Peyer's patch (tissue), 4 donors: ENCODE results near the gene WSB2.

ENCODE experiments used
- POLR2A ChIP-seq, 2 donors: fragments of 450-650 bp; IDR thresholded peaks; one replicate each; pipeline ENCODE4 v1.5.1; 2017; ENCODE audit warnings: antibody characterized with exemption in 2 of 2, mild to moderate bottlenecking in 2 of 2, moderate library complexity in 2 of 2
- TF ChIP-seq, protein P1 (sequence below), 6 experiments: fragments of 450-650 bp in 4 of 6; fragments of 200-600 bp in 2 of 6; sonication (generic) in 1 of 6; IDR thresholded peaks; one replicate each; pipeline ENCODE4 v1.5.1; 2017 to 2019; ENCODE audit warnings: antibody characterized with exemption in 6 of 6, mild to moderate bottlenecking in 3 of 6, moderate library complexity in 1 of 6

DNA sequence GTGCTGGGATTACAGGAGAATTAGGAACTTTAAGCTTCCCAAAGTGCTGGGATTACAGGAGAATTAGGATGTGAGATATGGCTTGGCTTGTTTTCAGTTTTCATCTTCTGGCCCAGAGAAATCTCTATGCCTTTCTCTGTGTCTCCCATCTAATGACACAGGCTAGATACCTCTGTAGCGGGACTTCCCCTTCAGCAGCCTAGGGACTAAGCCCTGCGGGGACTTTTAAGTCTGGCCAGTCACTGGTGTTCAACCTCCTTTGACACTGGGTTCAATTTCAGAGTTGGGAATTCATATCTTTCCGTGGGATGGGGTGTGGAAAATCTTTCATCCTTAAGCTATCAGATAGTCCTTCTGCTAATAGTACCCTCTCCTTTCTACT is 38.3 kb downstream of the WSB2 start:
- TF ChIP-seq, protein P1, sequence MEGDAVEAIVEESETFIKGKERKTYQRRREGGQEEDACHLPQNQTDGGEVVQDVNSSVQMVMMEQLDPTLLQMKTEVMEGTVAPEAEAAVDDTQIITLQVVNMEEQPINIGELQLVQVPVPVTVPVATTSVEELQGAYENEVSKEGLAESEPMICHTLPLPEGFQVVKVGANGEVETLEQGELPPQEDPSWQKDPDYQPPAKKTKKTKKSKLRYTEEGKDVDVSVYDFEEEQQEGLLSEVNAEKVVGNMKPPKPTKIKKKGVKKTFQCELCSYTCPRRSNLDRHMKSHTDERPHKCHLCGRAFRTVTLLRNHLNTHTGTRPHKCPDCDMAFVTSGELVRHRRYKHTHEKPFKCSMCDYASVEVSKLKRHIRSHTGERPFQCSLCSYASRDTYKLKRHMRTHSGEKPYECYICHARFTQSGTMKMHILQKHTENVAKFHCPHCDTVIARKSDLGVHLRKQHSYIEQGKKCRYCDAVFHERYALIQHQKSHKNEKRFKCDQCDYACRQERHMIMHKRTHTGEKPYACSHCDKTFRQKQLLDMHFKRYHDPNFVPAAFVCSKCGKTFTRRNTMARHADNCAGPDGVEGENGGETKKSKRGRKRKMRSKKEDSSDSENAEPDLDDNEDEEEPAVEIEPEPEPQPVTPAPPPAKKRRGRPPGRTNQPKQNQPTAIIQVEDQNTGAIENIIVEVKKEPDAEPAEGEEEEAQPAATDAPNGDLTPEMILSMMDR (IDR thresholded peaks at IDR 0.05), result no peak
- no peak for TF ChIP-seq POLR2A (IDR thresholded peaks at IDR 0.05)
